IPS-20b (cell line): Measurements from ENCODE around the gene AMACR.

Experiments
- H3K27ac ChIP-seq: one replicate; pipeline ENCODE4 v1.5.1; 2013; ENCODE audit warnings: low read length
- H3K27me3 ChIP-seq: 2 replicates; pipeline ENCODE4 v1.6.1; 2013; ENCODE audit warnings: mild to moderate bottlenecking, low read length, inconsistent platforms; ENCODE audit not compliant: insufficient read depth
- H3K36me3 ChIP-seq: 2 replicates; pipeline ENCODE4 v1.6.1; 2013; ENCODE audit warnings: low read depth, mild to moderate bottlenecking, inconsistent platforms, low read length, moderate library complexity; ENCODE audit not compliant: insufficient read depth
- H3K4me1 ChIP-seq: 2 replicates; pipeline ENCODE4 v1.6.1; 2013; ENCODE audit warnings: mild to moderate bottlenecking, control low read depth, inconsistent platforms, low read length, moderate library complexity; ENCODE audit not compliant: insufficient read depth
- H3K4me3 ChIP-seq: 2 replicates; pipeline ENCODE4 v1.5.1; 2013; ENCODE audit warnings: mild to moderate bottlenecking, low read length, inconsistent platforms
- H3K9ac ChIP-seq: 2 replicates; pipeline ENCODE4 v1.6.1; 2013; ENCODE audit warnings: low read depth, mild to moderate bottlenecking, inconsistent platforms, low read length, moderate library complexity
- H3K9me3 ChIP-seq: 2 replicates; pipeline ENCODE4 v1.6.1; 2013; ENCODE audit warnings: mild to moderate bottlenecking, low read depth, low read length, inconsistent platforms; ENCODE audit not compliant: insufficient read depth

AMACR gene

DNA sequence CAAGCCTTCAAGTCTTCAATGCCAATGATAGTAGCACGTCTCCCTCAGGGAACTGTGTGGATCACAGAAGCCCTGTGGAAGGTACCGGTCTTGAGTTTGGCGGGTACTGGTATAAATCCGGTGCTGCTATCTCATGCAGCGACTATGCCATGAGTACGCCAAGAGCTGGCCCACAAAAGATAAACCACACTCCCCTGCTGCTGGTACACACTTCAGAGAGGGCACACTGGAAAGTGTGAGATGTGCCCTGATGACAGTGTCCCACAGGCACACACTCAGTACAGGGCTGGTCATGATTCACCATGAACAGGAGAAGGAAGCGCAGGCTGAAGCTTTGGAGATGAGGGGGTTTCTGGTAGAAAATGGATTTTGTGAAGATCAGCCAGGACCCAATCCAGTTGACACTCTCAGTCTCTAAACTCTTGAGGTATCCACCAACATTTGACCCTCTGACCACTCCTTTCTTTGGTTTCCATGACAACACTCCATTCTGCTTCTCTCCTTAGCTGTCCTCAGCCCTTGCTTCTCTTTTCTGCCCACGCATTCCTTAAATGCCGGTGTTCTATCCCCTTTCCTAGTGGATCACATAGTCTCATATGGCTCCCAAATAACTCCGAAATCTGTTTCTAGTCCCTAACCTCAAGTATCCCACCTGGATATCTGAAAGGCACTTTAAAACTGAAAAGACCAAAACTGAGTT lies 5.1 kb downstream of the AMACR start:
- no peaks in the 10 kb centered on the region for H3K9me3 ChIP-seq
- no peaks in the 10 kb centered on the region for H3K27me3 ChIP-seq
- peaks cover 35% of the 10 kb centered on the region for H3K36me3 ChIP-seq
- H3K4me3 ChIP-seq = no peak overlapping the region
- no peaks in the 10 kb centered on the region; the same call in 1 of the 2 replicates for H3K4me1 ChIP-seq
- no peak overlapping the region for H3K9ac ChIP-seq
- H3K27ac ChIP-seq = no peak overlapping the region

DNA sequence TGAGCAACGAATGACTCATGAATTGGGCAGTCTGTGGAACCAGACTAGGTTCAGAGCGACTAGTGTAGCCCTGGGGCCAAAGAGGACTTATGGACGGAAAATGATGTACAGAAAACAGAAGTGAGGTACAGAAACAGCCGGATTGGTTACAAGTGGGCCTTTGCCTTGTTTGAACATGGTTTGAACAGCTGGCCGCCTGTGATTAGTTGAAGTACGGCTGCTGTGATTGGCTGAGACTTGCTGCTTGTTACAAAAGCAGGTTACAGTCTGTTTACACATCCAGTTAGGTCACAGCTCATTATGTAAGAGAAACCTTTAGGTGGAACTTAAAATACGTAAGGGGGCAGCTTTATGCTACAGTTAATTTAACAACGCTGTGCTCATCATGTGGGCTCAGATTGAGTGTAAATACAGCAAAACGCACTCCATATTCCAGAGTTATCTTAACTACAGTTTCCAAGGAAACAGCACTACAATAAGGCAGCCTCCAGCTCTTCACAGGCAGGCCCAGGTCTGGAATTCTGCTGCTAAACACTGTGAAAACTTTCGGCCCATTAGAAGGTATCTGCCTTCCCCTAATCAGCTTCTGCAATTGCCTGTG lies 6.5 kb downstream of the AMACR start:
- Histone ChIP-seq H3K9ac (0 out of 2 replicates have a peak overlapping the region, but pooled peaks have one; percentile 37), H3K27ac (no peak overlapping the region), H3K9me3 (no peaks in the 10 kb centered on the region), H3K4me3 (no peak overlapping the region), H3K36me3 (peaks cover 35% of the 10 kb centered on the region), H3K4me1 (no peaks in the 10 kb centered on the region; the same call in 1 of the 2 replicates), H3K27me3 (no peaks in the 10 kb centered on the region)

DNA sequence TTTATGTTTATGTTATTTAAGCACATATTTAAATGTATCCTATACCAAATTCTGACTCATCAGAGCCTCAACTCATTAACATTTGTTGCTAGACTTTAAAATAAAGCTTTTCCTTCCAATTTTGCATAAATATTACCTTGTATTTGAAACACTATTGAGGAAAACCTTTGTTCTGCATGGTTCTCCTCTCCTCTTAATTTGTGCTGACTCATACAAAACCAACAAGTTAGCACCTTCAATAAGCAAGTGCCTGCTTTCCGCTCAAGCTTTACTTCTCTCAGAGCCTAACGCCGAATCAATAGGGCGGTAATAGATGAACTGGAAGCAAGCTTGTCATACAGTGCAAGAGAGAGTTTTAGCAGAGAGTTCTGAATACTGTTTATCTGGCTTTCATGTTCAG lies 7.9 kb downstream of the AMACR start:
- Histone ChIP-seq H3K27me3 (no peaks in the 10 kb centered on the region), H3K9me3 (no peaks in the 10 kb centered on the region), H3K4me1 (no peaks in the 10 kb centered on the region; the same call in 1 of the 2 replicates), H3K9ac (no peak overlapping the region), H3K36me3 (peaks cover 30% of the 10 kb centered on the region), H3K4me3 (no peak overlapping the region), H3K27ac (no peak overlapping the region)

DNA sequence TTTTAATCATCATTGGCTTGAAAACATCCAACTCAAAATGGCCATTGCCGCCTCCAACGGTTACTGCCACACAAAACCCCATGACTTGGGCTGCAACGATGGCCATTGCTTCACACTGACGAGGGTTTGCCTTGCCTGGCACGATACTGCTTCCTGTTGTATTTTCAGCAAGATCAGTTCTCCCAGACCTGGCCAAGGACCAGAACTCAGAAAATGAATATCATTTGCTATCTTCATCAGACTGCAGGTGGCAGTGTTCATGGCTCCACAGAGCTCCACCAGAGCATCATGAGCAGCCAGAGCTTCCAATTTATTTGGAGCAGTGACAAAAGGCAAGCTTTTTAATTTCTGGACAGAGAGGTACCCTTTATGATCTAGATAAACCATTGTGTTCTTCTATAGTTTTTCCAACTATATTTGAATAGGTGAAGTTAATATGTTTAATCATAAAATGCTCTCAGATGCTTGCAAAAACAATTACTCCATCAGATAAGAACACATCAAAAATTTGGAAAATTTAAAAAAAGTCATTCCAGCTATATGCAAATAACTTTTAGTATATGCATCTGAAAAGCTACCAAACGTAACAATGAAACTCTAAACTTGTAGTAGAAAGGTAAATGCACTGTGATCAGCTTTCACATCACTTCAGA lies 10.4 kb downstream of the AMACR start:
- H3K36me3 ChIP-seq = peaks cover 11% of the 10 kb centered on the region; the same call in 1 of the 2 replicates
- no peaks in the 10 kb centered on the region for H3K9me3 ChIP-seq
- no peaks in the 10 kb centered on the region for H3K27me3 ChIP-seq
- no peak overlapping the region for H3K4me3 ChIP-seq
- no peak overlapping the region for H3K9ac ChIP-seq
- no peaks in the 10 kb centered on the region; the same call in 1 of the 2 replicates for H3K4me1 ChIP-seq
- no peak overlapping the region for H3K27ac ChIP-seq

DNA sequence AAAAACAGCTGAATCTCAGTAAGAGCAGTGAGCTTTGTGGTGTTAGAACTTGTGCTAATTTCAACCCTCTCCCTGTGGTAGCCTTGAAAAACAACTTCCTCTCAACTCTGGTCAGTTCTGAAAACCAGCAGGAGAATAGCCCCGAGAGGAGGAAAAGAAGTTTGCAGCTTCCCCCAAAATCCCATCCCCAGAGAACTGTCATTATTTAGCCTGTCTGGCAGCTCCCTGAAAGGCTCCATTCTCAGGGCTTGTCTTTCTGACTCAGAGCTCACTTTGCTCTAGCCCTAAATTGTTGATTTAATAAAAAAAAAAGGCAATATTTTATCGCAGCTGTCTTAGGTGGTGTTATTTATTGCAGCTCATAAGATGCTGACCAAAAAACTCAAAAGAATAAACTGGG lies 12.0 kb downstream of the AMACR start:
- H3K9me3 ChIP-seq = no peaks in the 10 kb centered on the region
- no peak overlapping the region for H3K4me3 ChIP-seq
- H3K4me1 ChIP-seq = no peaks in the 10 kb centered on the region
- H3K9ac ChIP-seq = no peak overlapping the region
- no peak overlapping the region for H3K27ac ChIP-seq
- no peaks in the 10 kb centered on the region for H3K27me3 ChIP-seq
- peaks cover 7% of the 10 kb centered on the region; the same call in 1 of the 2 replicates for H3K36me3 ChIP-seq

DNA sequence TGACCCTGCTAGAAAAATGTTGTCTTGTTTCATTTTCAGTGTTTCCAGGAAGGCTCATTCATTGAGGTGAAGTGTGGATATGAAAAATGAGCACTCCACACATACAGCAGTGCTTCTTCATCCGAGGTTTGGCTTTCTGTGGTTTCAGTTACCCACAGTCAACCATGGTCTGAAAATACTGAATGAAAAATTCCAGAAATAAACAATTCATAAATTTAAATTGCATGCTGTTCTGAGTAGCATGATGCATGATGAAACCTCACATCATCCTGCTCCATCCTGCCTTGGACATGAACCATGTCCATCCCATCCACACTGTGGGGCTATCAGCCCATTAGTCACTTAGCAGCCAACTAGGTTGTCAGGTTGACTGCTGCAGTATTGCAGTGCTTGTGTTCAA lies 13.0 kb downstream of the AMACR start:
- no peak overlapping the region for H3K27ac ChIP-seq
- no peak overlapping the region for H3K9ac ChIP-seq
- H3K9me3 ChIP-seq = no peaks in the 10 kb centered on the region
- no peak overlapping the region for H3K4me3 ChIP-seq
- H3K36me3 ChIP-seq = peaks cover 7% of the 10 kb centered on the region; the same call in 1 of the 2 replicates
- no peaks in the 10 kb centered on the region for H3K4me1 ChIP-seq
- H3K27me3 ChIP-seq = no peaks in the 10 kb centered on the region

DNA sequence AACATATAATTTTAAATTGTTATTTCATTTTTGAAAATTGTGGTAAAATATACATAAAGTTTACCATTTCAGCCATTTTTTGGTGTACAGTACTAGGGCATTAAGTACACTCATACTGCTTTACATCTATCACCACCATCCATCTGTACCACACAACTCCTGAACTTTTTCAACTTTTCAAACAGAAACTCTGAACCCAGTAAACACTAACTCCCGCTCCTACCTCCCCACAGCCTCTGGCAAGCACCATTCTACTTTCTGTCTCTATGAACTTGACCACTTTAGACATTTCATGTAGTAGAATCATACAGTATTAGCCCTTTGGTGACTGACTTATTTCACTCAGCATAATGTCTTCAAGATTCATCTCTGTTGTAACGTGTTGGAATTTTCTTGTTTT lies 15.0 kb downstream of the AMACR start:
- peaks cover 17% of the 10 kb centered on the region for H3K36me3 ChIP-seq
- no peak overlapping the region for H3K27ac ChIP-seq
- H3K4me3 ChIP-seq = no peak overlapping the region
- H3K9ac ChIP-seq = no peak overlapping the region
- H3K4me1 ChIP-seq = no peaks in the 10 kb centered on the region
- H3K27me3 ChIP-seq = no peaks in the 10 kb centered on the region
- no peaks in the 10 kb centered on the region for H3K9me3 ChIP-seq

DNA sequence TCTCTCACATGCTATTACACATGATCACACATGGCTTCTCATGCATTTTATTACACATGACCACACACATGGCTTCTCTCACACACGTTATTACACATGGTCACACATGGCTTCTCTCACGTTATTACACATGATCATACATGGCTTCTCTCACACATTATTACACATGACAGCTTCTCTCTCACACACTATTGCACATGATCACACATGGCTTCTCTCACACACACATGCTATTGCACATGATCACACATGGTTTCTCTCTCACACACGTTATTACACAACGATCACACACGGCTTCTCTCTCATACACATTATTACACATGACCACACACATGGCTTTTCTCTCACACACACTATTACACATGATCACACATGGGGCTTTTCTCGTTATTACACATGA lies 22.4 kb downstream of the AMACR start:
- no peak overlapping the region for H3K4me3 ChIP-seq
- H3K27ac ChIP-seq = no peak overlapping the region
- H3K36me3 ChIP-seq = peaks cover 24% of the 10 kb centered on the region
- no peaks in the 10 kb centered on the region for H3K27me3 ChIP-seq
- H3K9me3 ChIP-seq = peaks cover 8% of the 10 kb centered on the region; the same call in 1 of the 2 replicates
- 0 out of 2 replicates have a peak, but pooled peaks cover 4% of the 10 kb centered on the region for H3K4me1 ChIP-seq
- no peak overlapping the region for H3K9ac ChIP-seq

DNA sequence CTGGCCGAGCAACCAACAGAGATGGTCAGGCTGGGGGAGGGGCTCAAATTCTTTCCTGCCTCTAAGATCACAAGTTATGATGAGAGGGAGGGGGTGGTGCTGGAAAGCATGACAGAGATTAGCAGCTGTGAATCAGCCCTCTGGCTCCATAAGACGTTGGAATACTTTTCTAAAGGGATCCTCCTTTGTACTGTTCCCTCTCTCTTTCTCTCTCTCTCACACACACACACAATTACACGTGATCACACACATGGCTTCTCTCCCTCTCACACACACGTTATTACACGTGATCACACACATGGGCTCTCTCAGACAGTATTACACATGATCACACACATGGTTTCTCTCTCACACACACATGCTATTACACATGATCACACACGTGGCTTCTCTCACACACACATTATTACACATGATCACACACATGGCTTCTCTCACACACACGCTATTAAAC lies 23.2 kb downstream of the AMACR start, which contains the start of gene SLC45A2:
SLC45A2 (minus strand) TSS at position 23 of the 454 bp plus-strand sequence. CDS start 110 bp downstream, outside the sequence.
- Histone ChIP-seq H3K4me1 (peaks cover 6% of the 10 kb centered on the region; the same call in 1 of the 2 replicates), H3K36me3 (peaks cover 24% of the 10 kb centered on the region), H3K4me3 (no peak within 1 kb of the TSS), H3K9me3 (peaks cover 8% of the 10 kb centered on the region; the same call in 1 of the 2 replicates), H3K9ac (no peak within 1 kb of the TSS), H3K27ac (no peak within 1 kb of the TSS), H3K27me3 (no peaks in the 10 kb centered on the region)

DNA sequence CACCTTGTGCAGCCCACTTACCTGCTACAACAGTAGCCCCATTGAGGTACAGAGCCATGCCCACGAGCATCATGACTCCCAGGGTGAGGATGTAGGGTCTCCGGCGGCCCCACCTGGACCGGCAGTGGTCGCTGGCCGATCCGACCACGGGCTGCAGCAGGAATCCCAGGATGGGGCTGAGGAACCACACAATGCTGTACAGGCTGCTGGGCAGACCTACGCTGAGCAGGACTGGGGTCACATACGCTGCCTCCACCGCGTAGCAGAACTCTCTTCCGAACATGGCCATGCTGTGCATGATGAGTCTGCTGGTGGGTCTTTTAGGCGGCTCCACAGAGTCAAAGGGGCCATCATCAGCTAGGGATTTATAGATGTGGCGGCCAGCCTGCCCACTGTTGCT lies 23.7 kb downstream of the AMACR start:
- Histone ChIP-seq H3K4me1 (peaks cover 11% of the 10 kb centered on the region; the same call in 1 of the 2 replicates), H3K9ac (no peak overlapping the region), H3K4me3 (no peak overlapping the region), H3K9me3 (peaks cover 8% of the 10 kb centered on the region; the same call in 1 of the 2 replicates), H3K27me3 (no peaks in the 10 kb centered on the region), H3K36me3 (peaks cover 21% of the 10 kb centered on the region), H3K27ac (no peak overlapping the region)

DNA sequence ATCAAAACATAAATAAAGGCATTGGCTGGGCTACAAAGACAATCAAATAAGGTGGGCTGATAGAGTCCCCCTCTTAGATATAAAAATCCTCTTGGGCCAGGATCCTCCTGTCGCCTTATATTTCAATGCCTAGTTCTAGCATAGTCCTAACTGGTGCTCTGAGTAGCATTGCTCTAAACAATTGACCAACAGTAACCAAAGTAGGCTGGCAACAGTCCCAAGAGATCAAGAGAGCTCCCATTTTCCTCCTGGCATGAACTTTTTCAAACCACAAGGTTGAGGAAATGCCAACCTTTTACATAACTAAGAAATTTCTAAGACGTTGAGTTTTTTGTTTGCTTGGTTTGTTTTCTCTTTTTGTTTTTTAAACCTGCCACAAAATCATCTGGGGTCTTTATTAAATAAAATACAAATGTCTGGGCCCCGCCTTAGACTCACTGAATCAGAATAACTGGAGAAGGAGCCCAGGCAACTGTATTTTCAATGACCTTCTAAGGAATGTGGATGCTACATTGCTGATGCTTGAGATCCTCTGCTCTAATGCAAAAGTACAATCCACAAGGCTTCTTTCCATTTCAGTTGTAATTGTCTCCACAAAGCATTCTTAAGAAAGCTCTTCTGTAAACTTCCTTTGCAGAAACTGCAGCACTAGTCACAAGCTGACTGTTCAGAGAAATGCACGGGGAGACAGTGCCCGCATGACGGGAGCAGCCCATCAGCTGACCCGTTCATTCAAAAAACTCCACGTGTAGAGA lies 26.3 kb downstream of the AMACR start:
- Histone ChIP-seq H3K27me3 (no peaks in the 10 kb centered on the region), H3K9me3 (peaks cover 8% of the 10 kb centered on the region; the same call in 1 of the 2 replicates), H3K36me3 (no peaks in the 10 kb centered on the region), H3K4me3 (no peak overlapping the region), H3K27ac (no peak overlapping the region), H3K4me1 (peaks cover 30% of the 10 kb centered on the region), H3K9ac (no peak overlapping the region)
